HS-5 (cell line): Measurements from ENCODE around the gene CAMTA1.
"Not testable (repeated sequence)": the region's sequence is repeated elsewhere in the genome, so short reads cannot be mapped to it uniquely, and the experiment has no call there.

Experiments used
- DNase-seq: peaks from one replicate; pipeline ENCODE4 v3.0.0-alpha.2; 2012; ENCODE audit warnings: low read depth

Gene CAMTA1

DNA sequence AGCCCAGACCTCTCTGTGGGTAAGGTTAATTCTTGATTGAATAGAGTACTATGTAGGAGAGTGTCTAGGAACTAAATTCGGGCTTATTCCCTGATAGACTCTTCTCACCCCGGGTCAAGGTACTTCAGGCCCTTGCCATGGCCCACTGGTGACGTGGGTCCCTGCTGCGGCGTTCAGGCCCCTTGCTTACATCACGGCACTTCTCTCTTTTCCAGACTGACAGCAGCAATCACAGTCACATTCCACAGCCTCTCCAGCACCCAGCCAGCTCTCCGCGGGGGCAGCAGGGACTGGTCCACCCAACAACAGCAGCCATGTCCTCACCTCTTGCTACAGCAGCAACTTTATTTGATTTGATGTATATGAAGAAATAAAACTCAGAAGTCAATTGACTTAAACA, 584.6 kb downstream of the CAMTA1 start:
- DNase-seq: no peak

DNA sequence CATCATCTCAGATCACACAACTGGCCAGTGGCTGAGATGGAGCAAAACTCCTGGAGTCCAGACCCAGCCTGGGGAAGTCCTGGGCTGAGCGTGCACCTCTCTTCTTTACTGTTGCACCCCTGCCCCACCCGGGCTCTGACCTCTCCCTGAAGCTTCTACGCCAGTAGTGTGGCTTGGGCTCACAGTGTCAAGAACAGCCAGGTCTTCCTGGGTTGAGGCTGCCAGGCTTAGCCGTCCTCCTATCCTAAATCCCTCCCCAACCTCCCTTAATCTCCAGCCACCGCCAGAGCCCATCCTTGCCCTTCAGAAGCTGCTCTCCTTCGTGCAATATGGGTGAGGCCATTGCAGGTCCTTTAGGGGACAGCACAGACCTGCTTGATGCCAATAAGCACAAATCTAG, 586.7 kb downstream of the CAMTA1 start:
- DNase-seq: no peak

DNA sequence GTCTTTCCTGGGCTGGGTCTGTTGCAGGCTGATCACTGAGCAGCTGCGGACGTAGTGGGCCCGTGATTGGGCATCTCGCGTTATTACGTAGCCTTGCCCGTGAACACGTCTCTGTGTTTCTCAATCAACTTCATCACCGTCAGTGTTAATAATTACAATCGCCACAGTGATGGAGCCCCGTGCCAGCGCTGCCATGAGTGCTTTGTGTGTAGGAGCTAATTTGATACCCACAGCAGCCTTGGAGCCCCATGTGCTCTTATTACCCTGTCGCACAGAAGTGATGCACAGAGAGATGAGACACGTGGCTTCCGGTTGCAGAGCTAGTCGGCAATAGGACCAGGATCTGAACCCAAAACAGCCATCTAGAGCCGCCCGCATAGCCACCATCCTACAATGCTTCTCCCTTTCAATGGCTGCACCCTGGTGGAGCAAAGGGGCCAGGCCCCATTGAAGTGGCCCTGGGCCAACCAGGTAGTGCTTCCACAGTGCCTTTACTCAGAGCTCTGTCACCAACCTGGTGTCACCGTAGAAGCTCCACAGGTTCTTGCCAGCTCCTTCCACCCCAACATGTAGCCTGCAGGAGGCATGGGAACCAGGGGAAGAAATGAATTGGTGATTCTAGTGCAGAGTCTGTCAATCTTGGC, 587.3 kb downstream of the CAMTA1 start:
- DNase-seq: no peak

DNA sequence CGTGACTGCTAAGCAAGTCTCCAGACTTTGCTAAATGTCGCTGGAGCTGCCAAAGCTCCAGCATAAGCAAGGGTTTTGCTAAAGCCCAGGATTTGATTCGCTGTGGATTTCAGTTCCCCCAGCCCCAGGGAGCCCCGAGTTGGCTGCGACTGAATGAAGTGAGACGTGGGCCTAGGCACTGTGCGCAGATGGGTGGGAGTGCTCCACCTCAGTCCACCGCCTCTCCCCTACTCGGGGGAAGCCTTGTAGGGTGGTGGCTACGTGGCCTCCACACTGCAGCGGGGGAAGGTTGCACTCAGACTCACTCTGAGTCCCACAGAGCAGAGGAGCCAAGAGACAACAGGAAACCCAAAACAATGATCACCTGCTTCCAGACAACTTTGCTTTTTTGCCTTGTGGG, 588.0 kb downstream of the CAMTA1 start:
- no peak for DNase-seq

DNA sequence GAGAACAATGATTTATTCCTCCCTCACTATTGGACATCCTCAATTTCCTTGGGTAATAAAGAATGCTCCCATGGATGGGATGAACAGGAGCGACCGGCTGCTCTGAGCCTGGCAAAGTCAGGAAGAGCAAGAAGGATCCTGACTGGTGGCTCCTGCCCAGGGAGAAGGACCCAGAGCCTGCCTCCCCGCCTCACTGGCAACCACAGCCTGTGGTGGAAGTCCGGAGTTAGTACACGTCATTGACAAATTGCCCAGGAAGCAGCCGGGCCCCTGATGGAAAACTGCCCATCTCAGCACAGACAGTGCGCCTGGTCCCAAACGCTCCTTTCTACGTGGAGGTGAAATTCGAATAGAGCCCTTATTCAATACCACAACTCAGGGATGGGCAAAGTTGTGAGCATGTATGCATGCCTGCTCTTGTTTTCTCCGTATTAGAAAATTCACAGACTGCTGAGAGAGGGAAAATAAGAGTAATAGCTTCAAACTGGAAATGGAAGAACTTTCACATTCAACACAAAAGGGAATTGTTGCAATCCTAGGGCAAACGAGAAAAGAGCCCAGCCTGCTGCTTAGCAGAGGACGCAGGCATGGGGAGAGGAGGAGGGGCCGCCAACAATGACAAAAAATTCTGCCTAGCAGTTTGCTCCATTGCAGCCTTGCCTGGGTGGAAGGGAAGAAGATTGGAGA, 588.8 kb downstream of the CAMTA1 start:
- no peak for DNase-seq

DNA sequence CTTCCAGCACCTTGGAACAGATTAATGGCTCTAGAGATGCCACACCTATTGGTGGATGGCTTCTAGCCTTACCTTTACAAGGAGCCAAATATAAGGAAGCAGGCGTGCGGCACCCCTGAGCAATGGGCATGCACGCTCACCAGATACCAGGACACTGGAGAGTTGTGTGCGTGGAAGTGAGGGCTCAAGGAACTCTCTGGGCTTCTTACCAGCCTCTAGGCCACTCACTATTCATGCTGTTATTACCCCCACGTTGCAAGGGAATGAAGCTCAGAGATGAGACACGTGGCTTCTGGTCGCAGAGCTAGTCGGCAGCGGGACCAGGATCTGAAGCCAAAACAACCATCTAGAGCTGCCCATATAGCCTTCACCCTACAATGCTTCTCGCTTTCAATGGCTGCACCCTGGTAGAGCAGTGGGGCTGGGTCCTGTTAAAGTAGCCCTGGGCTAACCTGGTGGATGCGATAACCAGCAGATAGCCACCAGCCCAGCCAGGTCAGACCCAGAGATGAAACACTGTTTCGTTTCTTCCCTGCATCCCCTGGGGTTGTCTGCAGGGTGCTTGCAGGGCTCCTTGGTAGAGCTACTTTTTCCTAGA, 589.4 kb downstream of the CAMTA1 start:
- DNase-seq: no peak

DNA sequence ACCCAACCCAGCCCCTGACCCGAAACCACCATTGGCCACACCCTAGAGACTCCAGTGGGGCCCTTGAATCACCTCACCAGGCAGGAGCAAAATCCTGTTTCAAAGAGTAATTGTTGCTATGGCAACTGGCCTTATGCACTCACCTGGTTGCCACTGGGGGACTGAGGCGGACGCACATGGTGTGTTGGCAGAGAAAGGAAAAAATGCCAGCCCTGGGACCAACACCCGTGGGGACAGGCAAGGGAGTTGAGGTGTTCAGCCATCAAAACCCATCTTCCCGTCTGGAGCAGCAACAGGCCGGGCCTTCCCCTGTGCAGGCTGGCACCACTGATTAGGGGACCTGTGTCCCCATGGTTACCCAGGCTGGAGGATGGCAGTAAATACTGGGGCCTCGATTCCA, 590.1 kb downstream of the CAMTA1 start:
- DNase-seq: no peak

DNA sequence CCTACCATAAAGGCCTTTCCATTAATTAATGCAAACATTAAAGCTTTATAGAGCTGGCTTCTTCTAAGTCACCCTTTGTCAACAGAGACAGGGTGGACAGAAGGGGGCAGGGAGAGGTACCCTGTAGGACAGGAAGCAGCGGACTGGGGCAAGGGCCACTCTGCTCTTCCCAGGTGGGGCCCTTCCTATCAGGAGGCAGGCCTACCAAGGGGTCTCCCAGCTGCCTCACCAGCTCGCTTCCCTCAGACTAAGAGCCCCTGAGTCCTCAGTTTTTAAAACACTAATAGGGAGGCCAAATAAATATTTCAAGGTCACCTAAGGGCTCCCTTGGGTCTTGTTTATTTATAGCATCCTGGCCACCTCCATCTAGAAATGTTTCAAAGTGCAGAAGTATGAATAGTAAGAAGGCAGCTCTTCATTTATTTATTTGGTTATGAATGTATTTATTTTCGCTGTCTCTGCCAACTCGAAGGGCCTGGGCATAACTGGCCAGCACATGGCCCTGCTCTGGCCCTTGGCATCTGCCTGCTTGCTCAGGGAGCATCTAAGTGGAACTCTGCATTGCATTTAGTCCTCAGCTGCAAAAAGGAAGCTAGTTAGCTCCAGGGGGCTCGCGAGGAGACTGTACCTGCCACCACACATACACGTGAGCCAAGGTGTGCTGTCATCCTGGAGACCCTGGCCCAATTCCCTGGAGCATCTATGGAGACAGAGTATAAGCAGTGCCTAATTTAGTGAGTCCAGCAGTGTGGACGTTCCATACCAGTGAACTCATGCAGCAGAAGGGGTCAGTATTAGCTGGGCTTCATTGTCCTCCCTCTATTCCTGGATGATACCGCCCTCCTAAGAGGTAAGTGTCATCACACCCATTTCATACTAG, 590.8 kb downstream of the CAMTA1 start:
- DNase-seq: no peak

DNA sequence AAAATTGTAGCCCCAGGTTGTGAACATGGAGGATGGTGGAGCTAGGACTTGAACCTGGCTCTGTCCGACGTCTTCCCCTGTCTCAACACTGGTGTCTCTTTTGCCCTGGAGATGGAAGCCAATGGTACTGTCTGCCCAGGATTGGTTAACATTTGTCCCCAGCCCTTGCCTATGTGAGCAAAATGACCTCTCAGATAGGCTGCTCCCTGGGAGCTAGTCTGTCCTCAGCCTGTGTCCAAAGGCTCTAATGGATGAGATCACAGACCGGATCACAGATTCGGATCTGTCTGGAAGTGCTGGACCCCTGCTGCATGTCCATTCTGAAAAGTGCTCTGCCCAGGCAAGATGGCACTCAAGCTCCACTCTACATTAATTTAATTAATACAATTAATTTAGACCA, 591.4 kb downstream of the CAMTA1 start:
- DNase-seq: no peak

DNA sequence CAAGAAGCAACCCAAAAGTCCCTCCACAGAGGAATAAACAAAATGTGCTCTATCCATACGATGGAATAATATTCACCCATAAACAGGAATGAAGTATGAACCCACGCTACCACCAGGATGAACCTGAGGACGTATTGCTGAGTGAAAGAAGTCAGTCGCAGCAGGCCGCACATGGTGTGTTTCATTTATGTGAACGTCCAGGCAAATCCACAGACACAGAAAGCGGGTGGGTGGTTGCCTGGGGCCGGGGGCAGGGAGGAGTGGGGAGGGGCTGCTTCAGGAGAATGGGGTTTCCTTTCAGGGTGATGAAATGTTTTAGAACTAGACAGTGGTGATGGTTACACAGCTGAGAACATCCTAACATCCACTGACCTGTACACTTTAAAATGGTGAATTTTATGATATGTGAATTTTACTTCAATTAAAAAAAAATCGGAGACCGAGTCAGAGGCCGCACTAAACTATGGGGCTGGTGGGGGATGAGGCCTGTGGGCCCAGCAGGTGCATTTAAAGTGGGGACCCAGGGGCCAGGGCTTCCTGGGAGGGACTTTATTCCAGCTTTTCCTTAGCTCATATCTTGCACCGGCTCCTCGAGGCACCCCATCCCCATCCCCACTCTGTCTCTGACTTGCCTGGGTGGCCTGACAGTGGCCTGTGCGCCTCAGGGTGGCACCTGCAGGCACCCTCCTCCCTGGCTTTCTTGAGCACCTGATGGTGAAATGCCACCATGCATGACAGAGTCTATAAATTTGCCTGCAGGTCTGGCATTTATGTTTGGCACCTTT, 593.3 kb downstream of the CAMTA1 start:
- DNase-seq: no peak

DNA sequence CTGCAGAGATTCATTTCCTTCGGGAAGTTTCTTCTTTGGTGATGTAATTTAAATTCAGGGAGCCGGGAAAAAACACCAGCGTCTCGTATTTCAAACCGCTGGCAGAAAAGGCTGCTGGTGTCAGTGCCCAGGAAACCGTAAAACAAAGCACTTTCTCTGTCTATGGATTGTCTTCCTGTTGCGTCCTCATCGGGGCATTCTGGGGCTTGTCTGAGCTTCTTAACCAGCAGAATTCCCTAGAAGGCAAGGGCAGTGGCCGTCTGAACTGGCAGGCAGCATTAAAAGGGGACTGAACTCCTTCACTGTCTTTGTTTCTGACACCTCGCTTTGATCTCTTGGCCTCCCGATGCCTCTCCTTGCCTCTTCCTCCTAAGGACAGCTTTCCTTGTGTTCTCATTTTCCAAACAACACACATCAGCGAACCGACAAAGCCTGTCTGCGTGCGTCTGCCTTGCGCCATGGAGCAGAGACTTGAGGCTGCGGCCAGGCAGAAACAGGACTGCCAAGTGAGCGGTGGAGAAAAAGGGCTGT, 594.3 kb downstream of the CAMTA1 start:
- no peak for DNase-seq

DNA sequence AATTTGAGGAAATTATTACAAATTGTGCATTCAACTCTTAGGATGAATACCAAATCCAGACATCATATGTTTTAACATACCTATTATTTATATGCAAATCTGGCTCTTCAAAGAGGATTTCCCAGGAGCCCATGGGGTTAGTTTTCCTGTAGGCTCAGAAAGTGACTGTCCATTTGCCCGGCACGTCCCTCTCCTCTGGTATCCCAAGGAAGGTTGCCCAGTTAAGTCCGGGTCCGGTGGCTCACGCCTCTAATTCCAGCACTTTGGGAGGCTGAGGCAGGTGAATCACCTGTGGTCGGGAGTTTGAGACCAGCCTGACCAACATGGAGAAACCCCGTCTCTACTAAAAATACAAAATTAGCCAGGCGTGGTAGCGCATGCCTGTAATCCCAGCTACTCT, 594.8 kb downstream of the CAMTA1 start:
- DNase-seq: not testable (repeated sequence)

DNA sequence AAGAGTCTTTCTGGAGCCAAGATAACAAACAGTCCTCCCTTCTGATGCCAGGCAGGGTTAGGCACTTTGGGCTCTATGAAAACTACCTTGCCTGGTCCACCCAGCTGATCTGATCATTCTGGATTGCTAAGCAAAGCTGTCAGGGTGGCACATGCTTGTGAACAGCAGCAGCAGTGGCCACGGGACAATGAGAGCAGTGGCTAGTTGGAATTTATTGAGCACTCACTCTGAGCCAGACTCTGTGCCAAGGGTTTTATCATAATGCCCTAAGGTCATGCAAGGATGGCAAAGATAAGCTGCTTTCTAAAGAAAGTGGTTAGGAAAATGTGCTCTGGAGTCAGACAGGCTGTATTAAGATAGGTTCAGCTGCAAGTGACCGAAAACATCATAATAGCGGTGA, 595.5 kb downstream of the CAMTA1 start:
- DNase-seq: no peak

DNA sequence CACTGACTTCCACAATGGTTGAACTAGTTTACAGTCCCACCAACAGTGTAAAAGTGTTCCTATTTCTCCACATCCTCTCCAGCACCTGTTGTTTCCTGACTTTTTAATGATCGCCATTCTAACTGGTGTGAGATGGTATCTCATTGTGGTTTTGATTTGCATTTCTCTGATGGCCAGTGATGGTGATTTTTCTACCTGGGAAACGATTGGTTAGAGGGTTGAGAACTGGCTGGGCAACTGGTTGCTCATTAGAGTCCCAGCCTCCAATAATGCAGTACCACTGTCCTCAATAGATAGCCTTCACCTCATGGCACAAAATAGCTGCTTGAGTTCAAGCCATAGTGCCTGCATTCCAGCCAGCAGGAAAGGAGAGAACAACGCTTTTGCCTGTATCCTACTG, 596.5 kb downstream of the CAMTA1 start:
- not testable (repeated sequence) for DNase-seq

DNA sequence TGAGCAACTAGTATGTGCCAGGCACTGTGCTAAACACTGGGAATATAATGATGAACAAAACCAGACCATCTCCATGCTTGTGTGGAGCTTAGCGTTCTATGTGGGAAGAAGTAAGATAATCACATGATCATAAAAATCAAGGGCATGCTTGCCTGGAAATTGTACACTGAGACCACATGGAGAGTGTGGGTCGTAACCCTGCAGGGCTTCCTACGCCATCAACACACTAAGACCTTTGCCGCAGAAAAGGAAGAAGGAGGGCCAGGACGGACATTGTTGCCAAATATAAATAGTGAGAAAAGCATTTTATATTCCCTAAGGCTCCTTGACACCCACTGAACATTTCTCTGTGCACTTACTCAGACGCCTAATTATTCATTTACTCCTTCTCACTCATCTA, 597.7 kb downstream of the CAMTA1 start:
- no peak for DNase-seq

DNA sequence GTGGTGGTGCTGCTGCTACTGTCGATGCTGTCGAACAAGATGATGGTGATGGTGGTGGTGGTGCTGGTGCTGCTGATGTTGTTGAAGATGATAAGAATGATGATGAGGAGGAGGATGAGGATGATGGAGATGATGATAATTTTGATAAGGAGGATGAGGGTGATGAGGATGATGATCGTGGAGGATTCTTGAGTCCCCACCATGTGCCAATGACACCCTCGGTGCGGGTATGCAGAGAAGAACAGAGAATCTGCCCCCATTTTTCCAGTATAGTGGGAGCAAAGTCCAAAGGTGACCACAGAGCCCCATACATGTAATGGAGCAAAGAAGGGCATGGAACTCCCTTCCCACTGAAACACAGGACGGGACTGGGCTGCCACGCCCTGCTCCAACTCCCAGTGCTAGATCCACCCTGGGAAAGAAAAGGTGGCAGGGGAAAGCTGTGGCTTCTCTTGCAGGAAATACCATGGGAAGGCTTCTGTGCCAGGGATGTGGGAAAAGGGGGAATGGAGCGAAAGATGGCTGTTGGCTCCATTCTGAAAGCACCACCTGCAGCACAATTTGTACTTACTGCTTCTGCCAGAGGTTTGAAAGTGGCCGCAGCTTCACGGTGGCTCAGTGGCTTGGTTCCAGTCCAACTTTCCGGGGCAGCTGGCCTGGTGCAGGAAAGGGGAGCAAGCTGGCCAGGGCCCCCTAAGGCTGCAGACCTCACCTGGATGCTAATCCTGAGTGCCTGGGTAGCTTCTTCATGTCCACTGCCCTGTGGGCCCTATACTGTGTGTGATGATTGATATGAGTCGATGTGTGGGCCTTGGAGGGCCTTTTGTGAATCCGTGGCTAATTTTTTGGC, 598.6 kb downstream of the CAMTA1 start:
- no peak for DNase-seq

DNA sequence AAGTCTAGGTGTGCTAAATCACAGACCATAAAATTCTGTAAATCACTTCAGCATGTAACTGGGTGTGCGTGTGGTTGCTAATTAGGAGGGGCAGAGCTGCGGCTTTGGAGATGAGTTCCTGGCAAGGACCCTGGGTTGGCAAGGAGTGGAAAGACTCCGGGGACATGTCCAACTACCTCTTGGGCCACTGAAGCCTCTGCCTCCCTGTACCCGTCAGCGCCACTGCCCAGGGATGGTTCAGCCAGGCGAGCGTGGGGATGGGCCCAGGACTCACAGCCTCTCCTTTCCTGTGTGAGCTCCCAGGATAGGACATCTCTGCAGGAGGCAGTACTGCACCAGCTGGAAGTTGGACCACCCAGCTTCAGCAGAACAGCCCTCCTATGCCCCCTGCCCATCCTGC, 599.4 kb downstream of the CAMTA1 start:
- no peak for DNase-seq

DNA sequence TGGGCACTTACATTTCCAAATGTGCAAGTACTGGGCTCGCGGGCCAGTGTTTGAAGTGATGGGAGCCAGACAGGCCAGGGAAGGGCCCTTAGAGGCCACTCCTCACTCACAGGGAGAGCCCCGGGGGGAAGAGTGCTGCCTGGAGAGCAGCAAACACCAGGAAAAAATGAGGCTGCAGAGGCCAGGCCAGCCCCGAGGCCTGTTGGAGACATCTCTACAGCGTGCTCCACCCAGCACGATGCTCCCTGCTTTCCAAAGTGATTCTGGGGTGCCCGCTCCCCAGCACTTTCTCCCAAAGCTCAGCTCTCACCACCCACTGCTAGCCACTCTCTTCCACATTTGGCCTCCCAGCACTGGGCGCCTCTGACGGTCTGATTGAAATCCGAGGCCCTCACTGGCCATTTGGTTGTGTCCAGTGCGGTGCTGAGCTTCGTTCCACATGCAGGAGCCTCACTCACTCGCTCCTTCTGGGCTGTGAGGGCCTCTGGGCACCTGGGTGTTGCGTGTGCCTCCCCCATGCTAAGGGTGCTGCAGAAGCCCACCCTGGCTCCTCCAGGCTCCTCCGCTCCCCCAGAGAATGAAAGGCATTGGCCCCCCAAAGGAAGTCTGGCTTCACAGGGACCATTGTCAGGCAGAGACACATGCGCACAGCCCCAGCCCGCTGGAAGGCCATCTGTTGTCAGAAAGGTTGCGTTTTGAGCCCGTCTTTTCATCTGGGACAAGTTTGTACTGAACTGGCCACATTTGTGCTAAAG, 600.4 kb downstream of the CAMTA1 start:
- no peak for DNase-seq

DNA sequence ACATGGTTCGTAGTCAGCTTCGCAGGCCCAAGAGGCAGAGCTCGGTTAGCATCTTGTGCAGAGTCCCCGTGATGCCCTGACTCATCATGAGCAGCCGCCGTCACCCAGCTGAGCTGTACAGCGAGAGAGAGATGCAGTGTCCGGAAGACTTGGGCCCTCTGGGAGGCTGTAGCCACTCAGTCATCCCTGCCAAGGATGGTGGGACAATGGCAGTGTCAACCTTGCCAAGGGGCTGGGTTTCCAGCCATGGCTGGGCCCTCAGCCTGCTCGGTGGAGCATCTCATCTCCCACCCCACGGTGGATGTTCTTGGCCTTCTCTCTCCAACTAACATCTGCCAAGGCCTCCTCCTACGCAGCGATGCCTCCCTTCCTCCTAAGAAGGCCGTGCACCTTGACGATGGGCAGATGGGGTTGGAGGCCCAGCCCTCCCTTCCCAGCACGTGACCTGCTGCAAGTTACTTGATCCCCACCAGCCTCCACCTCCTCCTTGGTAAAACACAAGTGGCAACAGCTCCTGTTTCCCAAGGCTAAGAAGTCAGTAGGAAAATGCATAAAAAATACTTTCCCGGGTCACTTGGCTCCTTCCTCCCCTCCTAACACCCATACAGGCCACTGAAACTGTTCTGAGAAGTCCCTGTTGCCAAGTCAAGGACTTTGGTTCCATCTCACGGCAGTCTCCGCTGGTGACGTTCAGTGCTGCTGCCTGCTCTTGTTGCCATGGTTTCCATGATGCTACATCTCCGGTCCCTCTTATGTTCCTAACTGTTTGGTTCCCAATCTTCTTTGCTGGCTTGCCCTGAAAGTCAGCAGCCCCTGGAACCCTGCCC, 601.2 kb downstream of the CAMTA1 start:
- DNase-seq: no peak
